NOMO-1 treated with dmso at 0.1 percent for 144 hours (cell line): ENCODE results near the gene PLA2G4D.

Experiments used
- DNase-seq: peaks from one replicate; lab custom pipeline; 2025; ENCODE audit not compliant: unreplicated experiment; lab: John Stamatoyannopoulos, UW

PLA2G4D gene, protein sequence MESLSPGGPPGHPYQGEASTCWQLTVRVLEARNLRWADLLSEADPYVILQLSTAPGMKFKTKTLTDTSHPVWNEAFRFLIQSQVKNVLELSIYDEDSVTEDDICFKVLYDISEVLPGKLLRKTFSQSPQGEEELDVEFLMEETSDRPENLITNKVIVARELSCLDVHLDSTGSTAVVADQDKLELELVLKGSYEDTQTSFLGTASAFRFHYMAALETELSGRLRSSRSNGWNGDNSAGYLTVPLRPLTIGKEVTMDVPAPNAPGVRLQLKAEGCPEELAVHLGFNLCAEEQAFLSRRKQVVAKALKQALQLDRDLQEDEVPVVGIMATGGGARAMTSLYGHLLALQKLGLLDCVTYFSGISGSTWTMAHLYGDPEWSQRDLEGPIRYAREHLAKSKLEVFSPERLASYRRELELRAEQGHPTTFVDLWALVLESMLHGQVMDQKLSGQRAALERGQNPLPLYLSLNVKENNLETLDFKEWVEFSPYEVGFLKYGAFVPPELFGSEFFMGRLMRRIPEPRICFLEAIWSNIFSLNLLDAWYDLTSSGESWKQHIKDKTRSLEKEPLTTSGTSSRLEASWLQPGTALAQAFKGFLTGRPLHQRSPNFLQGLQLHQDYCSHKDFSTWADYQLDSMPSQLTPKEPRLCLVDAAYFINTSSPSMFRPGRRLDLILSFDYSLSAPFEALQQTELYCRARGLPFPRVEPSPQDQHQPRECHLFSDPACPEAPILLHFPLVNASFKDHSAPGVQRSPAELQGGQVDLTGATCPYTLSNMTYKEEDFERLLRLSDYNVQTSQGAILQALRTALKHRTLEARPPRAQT

DNA sequence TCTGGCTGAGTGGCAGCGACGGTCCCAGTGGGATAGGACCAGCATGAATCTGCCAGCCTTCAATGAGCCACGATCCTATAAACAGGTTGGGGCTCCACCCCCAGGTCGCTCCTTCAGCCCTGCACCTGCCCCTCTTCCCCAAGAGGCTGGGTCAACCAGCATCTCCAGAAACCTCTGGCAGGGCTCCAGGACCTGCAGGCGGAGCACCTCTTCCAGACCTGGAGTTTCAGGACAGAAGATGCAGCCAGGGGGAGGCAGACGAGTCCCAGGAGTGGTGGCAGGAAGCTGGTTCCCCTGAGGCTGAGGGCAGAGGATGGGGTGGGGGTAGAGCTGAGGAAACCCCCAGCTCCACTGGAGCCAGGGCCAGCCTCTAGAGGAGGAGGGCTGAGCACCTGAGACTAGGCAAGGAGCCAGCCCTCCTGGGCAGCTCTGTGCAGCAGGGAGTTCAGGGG is at the start of gene PLA2G4D:
Gene PLA2G4D (minus strand): TSS at position 51 of the 452 bp plus-strand sequence. CDS start 103 bp downstream, outside the sequence.
- no peak for DNase-seq

DNA sequence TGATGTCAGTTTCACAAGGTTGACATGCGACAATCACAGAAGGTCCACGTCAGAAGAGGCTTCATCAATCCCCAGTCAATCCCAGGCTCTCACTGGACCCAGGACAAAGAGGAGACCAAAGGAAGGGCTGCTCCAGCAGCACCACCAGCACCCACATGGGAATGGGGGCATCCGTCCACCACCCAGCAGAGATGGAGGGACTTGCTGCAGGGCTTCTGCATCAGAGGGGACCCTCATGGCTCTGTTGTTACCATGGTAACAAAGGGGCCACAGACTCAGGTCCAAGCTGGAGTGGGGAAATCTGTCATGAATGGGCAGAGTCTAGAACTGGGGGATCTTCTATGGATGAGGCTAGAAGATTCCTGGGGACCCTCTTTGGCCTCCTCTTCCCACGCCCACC is 49.0 kb upstream of the PLA2G4D start:
- no peak for DNase-seq

DNA sequence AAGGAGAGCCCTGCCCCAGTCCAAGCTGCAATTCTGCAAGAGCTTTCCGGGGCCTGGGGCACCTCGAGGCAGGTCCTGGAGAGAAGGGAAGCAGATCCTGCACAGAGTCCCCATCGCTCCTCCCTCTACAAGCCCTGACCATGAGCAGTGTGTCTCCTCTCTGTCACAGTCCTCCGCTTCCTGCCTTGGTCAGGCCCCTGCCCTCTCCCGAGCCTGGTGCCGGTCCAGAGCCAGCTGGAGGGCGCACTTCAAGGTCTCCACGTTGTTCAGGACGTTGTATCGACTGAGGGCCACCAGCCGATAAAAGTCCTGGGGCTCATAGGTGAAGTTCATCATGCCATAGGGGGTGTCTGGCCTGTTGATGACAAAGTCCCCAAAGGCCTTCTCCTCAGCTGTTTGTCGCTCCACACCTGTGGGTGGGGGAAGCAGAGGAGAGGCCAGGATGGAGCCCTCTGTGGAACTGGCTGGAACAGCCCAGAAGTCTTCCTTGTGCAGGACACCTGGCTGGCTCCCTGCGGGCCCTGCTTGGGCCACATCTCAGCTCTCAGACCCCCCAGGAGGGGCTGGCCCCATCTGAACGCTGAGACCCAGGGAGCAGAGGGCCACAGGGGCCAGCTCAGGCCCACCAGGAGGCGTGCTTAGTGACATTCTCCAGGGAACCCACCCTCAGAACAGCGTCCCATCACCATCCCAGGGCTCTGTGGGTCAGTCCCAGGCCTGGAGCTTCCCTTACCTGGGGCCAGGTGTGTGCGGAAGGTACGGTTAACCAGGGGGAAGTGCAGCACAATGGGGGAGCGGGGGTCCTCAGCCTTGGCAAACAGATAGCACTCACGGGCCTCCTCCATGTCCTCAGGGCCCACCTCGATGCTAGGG is 47.7 kb upstream of the PLA2G4D start:
- DNase-seq: no peak

DNA sequence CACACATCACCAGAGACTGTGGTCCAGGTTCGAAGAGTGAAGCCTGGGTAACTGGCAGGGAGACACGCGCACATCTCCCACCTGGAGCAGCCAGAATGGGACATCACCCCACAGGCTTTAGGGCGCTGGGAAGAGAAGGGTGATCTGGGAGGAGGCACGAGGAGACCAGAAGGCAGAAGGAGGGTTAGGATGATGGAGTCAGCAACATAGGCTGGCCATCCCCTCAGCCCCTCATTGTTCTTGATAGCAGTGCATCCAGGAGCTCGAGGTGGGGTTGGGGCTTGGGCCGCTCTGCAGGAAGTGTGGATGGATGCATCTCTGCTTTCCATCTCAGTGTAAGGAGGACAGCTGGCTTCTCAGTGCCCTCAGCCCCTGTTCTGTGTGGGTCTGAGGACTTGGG is 46.9 kb upstream of the PLA2G4D start:
- no peak for DNase-seq

DNA sequence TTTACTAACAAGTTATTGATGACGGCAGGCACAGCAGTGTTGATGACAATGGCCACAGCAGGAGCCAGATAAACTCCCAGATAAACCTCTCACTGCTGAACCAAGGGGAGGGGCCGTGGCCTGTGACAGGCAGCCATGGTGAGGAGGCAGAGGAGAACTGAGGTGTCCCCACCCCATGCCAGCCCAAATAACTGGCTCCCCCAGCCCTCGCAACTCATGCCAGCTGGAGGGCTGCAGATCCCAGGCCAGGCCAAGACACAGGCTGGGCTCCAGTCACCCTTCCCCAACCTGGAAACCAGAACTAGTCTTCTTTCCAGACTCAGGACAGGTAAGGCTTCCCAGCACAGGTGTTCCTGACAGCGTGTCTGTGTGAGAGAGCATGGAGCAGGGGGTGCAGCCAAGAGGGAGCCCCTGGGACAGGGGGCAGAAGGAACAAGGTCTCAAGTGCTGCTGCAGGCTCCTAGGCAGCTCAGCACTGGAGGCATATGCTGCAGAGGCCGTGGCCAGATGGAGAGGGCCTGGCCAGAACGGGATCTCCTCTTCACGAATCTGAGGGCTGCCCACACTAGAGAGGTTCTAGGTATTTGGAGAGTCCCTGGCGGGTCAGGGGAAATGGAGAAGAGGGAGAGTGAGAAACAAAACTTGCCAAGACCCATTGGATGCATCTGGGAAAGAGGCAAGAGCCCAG is 46.2 kb upstream of the PLA2G4D start:
- no peak for DNase-seq

DNA sequence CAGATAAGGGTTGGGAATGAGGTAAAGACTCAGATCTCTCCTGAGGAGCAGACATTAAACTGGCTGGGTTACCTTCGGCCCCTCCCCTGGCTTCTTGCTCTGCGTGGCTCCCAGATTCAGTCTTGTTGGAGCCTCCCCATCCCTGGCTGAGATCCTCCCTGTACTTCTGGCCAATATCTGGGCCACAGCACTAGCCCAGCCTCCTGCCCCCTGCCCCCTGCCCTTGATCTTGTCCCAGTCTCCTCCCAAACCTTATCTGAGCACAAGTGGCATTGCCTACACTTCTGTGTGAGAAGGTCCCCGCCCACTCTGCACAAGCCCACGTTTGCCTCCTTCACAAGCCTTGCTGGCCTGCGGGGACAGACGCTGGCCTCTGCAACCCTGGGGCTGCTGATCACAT is 45.2 kb upstream of the PLA2G4D start:
- DNase-seq: no peak

DNA sequence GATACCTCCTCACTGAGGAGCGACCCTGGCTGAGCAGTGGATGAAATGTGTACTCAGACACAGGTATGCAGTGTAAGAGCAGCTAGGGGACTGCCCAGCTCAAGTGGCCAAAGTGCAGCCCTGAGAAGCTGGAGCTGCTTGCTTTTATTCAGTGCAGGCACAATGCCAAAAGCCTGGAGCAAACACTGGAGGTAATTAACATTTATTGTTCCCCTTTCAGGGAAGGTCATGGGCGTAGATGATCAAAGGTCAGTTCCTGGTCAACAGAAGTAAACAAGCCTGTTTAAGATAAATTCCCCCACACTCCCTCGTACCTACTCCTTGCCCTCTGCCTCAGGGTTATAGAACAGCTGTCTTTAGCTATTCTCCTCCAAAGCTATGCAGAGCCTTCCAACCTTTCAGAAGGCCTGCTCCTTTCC is 44.6 kb upstream of the PLA2G4D start:
- DNase-seq: no peak

DNA sequence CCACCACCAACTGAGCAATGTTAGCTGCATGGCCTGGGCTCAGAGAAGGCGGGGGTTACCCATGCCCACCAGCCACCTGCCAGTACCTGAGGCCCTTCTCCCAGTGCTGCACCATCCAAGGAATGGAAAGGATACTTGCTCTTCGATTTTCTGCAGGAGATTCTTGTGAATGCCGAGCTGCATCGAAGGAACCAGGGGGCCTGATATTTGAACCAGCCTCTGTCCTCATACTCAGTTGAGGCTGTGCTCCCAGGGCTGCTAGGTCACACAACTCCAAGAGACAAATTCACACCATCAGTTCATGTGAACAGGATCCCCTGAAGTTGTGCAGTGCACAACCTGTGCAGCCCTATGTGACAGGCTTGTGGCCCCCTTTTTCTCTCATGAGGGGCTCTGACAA is 44.0 kb upstream of the PLA2G4D start:
- no peak for DNase-seq

DNA sequence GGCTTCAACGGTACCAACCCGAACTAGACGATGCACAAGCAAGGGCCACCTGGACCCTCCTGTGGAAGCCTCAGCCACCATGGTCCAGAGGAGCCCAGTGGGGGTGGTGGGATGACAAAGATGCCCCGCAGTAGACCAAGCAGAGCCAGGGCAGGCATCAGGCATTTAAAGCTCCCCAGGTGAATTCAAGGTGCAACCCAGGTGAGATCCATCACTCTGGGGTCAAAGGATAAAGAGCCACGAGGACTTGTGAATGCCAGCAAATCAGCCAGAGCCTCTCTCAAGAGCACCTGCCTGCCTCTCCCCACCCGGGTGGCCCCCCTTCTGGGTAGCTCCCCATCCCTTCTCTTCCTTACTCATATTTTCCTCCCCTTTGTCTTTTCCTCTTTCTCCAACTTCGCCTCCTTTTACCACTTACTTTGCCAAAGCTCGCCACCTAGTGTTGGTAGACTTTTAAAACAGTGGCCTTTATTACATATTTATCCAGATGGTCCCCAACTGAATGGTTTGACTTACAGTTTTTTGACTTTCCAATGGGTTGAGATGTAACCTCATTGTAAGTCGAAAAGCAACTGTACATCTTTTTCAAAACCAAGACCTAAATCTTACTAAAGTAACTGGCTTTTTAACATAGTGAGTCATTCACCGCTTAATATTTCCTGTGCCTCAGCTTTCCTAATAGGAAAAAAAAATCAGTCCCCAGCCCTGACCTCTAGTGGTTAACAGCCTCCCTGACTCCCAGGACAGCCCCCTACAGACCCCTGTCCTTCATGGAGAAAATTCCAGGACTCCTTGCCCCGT is 43.3 kb upstream of the PLA2G4D start:
- no peak for DNase-seq

DNA sequence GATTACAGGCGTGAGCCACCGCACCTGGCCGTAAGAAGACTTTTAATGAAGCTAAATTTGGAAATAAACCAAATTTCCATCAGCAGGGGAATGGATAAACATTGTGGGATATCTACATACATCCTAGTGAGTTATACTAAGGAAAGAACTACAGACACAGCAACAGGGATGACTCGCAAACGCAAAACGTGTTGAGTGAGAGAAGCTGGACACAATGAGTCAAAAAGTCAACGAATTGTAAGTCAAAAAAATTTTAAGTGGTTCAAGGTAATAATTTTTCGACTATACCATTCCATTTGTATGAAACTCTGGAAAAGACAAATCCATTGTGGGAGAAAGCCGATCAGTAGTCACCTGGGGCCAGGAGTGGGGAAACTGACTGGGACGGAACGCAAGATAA is 42.2 kb upstream of the PLA2G4D start:
- DNase-seq: no peak

DNA sequence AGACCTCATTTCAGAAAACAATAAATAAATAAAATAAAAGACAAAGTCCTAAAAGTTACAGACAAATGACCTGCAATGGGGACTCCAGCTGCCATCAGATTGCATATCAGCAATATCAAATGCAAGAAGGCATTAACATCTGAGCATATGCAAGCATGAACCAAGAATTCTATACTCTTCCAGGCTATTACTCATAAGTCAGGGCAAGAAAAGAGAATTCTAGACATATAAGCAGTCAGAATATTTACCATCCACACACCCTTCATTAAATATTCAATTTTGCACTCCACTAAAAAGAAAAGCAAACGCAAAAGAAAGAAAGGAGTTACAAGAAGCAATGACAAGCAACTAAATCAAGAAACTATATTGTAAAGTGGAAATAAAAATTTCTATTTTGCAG is 41.0 kb upstream of the PLA2G4D start:
- no peak for DNase-seq

DNA sequence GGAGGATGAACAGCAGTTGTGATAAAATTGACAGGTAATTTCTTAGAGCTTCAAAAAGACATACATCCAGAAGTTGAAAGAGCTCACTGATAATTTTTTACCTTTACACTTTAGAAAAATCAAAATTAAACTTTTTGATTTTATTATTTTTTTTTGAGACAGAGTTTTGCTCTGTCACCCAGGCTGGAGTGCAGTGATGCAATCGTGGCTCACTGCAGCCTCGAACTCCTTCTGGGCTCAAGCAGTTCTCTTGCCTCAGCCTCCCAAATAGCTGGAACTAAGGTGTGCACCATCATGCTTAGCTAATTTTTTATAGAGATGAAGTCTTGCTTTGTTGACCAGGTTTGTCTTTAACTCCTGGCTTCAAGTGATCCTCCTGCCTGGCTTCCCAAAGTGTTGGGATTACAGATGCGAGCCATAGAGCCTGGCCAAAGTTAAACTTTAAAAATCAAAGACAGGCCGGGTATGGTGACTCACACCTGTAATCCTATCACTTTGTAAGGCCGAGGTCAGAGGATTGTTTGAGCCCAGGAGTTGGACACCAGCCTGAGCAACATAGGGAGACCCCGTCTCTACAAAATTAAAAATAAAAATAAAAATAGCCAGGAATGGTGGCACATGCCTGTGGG is 40.4 kb upstream of the PLA2G4D start:
- no peak for DNase-seq

DNA sequence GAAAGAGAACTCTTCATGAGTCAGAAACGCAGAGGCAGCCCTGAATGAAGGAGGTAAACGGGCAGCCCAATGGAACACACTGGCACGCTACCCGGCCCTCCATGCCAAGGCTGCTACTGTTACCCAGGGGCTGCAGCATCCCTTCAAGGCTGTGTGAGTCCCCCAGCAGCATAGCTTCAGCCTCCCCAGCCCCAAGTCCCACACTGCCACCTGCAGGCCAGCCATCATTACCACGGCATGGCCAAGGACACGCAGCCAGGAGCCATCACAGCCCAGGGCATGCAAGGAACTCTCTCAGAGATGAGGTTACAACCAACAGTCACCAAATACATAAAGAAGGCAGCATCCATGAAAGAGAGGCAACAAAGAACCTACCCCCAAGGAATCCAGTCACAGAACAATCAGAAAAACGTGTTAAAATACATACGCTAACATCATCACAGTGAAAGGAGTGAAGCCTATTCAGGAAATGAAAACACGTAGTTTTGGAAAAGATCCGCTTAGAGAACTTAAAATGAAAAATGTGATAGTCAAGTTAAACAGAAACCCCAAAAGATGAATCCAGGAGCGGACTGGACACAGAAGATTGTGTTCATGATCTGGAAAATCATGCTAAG is 39.6 kb upstream of the PLA2G4D start:
- peak; percentile 36 for DNase-seq

DNA sequence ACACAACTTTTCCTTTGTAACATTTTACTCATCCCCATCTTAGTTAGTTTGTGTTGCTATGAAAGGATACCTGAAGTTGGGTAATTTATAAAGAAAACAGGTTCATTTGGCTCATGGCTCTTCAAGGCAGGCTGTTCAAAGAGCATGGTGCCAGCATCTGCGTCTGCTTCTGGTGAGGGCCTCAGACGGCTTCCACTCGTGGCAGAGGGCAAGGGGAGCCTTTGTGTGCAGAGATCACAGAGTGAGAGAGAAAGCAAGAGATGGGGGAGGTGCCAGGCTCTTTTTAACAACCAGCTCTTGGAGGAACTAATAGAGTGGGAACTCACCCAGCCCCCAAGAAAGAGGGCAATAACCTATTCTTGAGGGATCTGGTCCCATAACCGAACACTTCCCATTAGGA is 39.0 kb upstream of the PLA2G4D start:
- no peak for DNase-seq

DNA sequence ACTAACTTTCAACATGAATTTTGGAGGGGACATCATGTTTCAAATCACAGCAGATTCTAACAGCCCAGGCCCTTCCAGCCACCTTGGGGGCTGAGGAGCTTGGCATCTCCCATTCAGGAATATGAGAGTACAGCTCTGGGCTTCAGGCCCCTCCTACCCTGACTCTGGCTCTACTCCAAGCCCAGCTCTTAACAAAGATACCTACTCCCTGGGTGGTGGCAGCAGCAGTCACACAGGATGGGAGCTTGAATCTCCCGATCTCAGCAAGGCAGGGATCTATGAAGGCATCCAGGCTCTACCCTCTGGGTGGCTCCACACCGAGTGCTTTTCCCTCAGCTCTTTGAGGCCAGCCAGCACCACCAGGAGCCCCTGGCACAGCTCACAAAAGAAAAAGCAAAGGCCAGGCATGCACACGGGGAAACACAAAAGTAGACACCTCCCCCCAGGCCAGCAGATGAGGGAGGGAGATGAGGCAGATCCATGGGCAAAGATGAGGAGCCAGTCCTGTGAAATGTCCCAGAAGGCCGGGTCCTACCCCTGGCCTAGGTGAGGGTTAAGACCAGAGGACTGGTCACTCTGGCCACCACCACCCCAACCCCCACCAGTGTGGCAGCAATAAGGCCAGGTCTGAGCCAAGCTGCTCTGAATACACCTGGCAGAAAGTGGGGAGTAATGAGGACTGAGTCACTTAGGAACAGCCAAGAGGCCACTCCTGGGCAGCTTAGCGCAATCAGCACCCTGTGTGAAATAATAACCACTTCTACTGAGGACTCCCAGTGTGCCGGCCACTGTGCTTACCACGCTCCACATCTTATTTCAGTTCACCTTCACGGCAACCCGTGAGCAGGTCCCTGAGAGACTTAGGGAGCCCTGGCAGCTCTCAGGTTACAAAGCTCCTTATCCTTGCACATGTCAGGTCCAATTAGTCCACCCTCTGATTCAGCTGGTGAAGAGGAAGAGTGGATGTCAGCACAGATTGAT is 37.8 kb upstream of the PLA2G4D start:
- no peak for DNase-seq

DNA sequence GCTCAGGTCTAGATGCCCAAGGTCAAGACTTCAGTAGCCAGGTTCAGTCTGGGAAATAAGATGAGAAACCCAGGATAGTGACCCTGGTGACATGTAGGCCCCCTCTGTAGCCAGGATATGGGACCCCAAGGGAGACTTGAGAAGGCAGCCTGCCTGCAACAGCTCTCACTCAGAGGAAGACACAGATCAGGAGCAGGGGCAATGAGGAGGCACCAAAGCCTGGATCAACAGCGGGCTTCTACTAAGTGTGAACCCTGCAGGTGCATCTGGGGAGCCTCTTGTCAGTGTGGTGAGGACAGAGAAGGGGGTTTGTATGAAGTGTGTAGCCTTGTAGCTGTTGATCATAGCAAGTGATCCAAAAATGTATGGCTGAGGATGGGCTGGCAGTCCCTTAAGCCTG is 36.6 kb upstream of the PLA2G4D start:
- no peak for DNase-seq

DNA sequence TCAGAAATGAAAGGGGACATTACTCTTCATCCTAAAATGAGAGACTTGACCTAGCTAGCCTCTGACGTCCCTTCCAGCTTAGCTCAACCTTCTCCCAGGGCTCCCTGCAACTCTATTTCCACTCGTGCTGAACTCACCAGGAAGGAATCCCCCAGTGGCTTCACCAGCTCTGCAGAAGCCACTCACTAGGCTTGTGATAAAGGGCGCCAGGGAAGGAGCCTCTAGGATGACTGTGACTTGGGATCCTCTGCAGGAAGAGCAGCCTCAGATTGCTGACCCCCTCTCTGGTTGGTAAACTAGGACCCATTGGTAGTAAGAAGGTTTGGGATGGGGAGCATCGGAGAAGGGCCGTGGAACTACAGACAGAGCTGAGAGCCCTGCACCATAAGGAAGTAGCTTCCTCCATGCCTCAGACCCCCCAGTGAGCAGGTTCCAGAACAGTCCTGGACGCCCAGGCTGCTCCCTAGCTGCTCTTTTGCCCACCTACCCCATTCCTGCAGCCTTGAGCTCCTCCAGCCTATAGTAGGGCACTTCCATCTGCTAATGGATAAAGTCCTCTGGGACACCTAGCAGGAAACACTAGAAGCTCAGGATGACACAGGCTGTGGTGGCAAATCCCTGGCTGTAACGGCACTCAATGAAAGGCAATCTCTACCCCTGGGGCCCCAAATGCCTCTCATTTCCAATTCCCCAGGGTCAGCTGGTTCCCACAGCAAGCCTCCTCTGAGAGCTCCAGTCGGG is 36.1 kb upstream of the PLA2G4D start:
- DNase-seq: no peak
